Mesenchymal stem cell (in vitro differentiated cells and primary cell): ENCODE measurements around the gene CDH1.

Experiments
- DNase-seq: peaks from one replicate; pipeline ENCODE4 v3.0.0-alpha.2; 2013
- H2AFZ ChIP-seq: one replicate; pipeline ENCODE4 v1.6.1; 2013; ENCODE audit warnings: low read depth, mild to moderate bottlenecking, control low read depth, inconsistent platforms, low read length, moderate library complexity
- H2AK5ac ChIP-seq: 2 replicates; pipeline ENCODE4 v1.6.1; 2013; ENCODE audit warnings: low read length, moderate library complexity, mild to moderate bottlenecking, inconsistent platforms; ENCODE audit not compliant: severe bottlenecking
- H2BK120ac ChIP-seq: one replicate; pipeline ENCODE4 v1.6.1; 2013; ENCODE audit warnings: low read depth, mild to moderate bottlenecking, inconsistent platforms, low read length, moderate library complexity
- H2BK12ac ChIP-seq, 2 experiments: one replicate each; pipeline ENCODE4 v1.6.1; 2013; ENCODE audit warnings: inconsistent platforms in 2 of 2, low read length in 2 of 2, mild to moderate bottlenecking in 2 of 2, moderate library complexity in 2 of 2, control low read depth in 1 of 2
- H2BK15ac ChIP-seq: one replicate; pipeline ENCODE4 v1.6.1; 2013; ENCODE audit warnings: mild to moderate bottlenecking, low read depth, inconsistent platforms; ENCODE audit not compliant: poor library complexity, severe bottlenecking
- H2BK5ac ChIP-seq: 2 replicates; pipeline ENCODE4 v1.6.1; 2013; ENCODE audit warnings: low read depth, mild to moderate bottlenecking, low read length, control low read depth, inconsistent platforms; ENCODE audit not compliant: poor library complexity, severe bottlenecking
- H3K14ac ChIP-seq, 2 experiments: one replicate each; pipeline ENCODE4 v1.6.1; 2013; ENCODE audit warnings: inconsistent platforms in 2 of 2, low read length in 2 of 2, control low read depth in 1 of 2, mild to moderate bottlenecking in 1 of 2, moderate library complexity in 1 of 2
- H3K18ac ChIP-seq, 2 experiments: one replicate each; pipeline ENCODE4 v1.6.1; 2013; ENCODE audit warnings: inconsistent platforms in 2 of 2, low read length in 2 of 2, control low read depth in 1 of 2, low read depth in 1 of 2, mild to moderate bottlenecking in 1 of 2
- H3K23ac ChIP-seq, 2 experiments: one replicate each; pipeline ENCODE4 v1.6.1; 2013; ENCODE audit warnings: inconsistent platforms in 2 of 2, low read length in 2 of 2, mild to moderate bottlenecking in 2 of 2, moderate library complexity in 2 of 2, control low read depth in 1 of 2
- H3K27ac ChIP-seq: 2 replicates; pipeline ENCODE4 v1.5.1; 2013; ENCODE audit warnings: mild to moderate bottlenecking, moderate library complexity, low read length, control low read depth, inconsistent platforms; ENCODE audit not compliant: poor library complexity, severe bottlenecking
- H3K27me3 ChIP-seq, 2 experiments: 2 replicates each; pipeline versions ENCODE4 v1.6.1 to v1.7.0; 2013; ENCODE audit warnings: low read length in 2 of 2, mild to moderate bottlenecking in 2 of 2, moderate library complexity in 2 of 2, control low read depth in 1 of 2, inconsistent platforms in 1 of 2; ENCODE audit not compliant: control insufficient read depth in 1 of 2, insufficient read depth in 1 of 2
- H3K36me3 ChIP-seq, 2 experiments: 2 replicates each; pipeline versions ENCODE4 v1.6.1 to v1.7.0; 2013; ENCODE audit warnings: low read length in 2 of 2, control low read depth in 1 of 2, inconsistent platforms in 1 of 2, low read depth in 1 of 2, mild to moderate bottlenecking in 1 of 2; ENCODE audit not compliant: insufficient read depth in 2 of 2, control insufficient read depth in 1 of 2
- H3K4ac ChIP-seq, 2 experiments: one replicate each; pipeline ENCODE4 v1.6.1; 2013; ENCODE audit warnings: inconsistent platforms in 2 of 2, low read length in 2 of 2, mild to moderate bottlenecking in 2 of 2, moderate library complexity in 2 of 2, control low read depth in 1 of 2, low read depth in 1 of 2
- H3K4me1 ChIP-seq: 2 replicates; pipeline ENCODE4 v1.6.1; 2013; ENCODE audit warnings: low read depth, low read length, control low read depth; ENCODE audit not compliant: control insufficient read depth, insufficient read depth
- H3K4me2 ChIP-seq: 2 replicates; pipeline ENCODE4 v1.6.1; 2013; ENCODE audit warnings: low read length, mild to moderate bottlenecking, inconsistent platforms; ENCODE audit not compliant: poor library complexity, severe bottlenecking
- H3K4me3 ChIP-seq, 2 experiments: 2 replicates each; pipeline versions ENCODE4 v1.5.1 to v1.7.0; 2013; ENCODE audit warnings: low read length in 2 of 2, mild to moderate bottlenecking in 2 of 2, control low read depth in 1 of 2, low read depth in 1 of 2; ENCODE audit not compliant: insufficient read depth in 1 of 2
- H3K79me1 ChIP-seq: replicated peaks from 2 replicates; pipeline ENCODE4 v1.6.1; 2013; ENCODE audit warnings: mild to moderate bottlenecking, control low read depth, low read length, inconsistent platforms; ENCODE audit not compliant: poor library complexity, severe bottlenecking
- H3K9ac ChIP-seq: 2 replicates; pipeline ENCODE4 v1.7.0; 2013; ENCODE audit warnings: mild to moderate bottlenecking, low read length, moderate library complexity
- H3K9me3 ChIP-seq: 2 replicates; pipeline ENCODE4 v1.7.0; 2013; ENCODE audit warnings: mild to moderate bottlenecking, low read length; ENCODE audit not compliant: control insufficient read depth
- H4K8ac ChIP-seq: one replicate; pipeline ENCODE4 v1.6.1; 2013; ENCODE audit warnings: inconsistent platforms, mild to moderate bottlenecking, low read length, moderate library complexity
- H4K91ac ChIP-seq: one replicate; pipeline ENCODE4 v1.6.1; 2013; ENCODE audit warnings: mild to moderate bottlenecking, low read length, inconsistent platforms
- WGBS: methylation state at CpG from one replicate; pipeline ENCODE4 v1.1.7; 2013; ENCODE audit warnings: mixed read lengths; 5-methylcytosine and 5-hydroxymethylcytosine counted together

The CDH1 gene

DNA sequence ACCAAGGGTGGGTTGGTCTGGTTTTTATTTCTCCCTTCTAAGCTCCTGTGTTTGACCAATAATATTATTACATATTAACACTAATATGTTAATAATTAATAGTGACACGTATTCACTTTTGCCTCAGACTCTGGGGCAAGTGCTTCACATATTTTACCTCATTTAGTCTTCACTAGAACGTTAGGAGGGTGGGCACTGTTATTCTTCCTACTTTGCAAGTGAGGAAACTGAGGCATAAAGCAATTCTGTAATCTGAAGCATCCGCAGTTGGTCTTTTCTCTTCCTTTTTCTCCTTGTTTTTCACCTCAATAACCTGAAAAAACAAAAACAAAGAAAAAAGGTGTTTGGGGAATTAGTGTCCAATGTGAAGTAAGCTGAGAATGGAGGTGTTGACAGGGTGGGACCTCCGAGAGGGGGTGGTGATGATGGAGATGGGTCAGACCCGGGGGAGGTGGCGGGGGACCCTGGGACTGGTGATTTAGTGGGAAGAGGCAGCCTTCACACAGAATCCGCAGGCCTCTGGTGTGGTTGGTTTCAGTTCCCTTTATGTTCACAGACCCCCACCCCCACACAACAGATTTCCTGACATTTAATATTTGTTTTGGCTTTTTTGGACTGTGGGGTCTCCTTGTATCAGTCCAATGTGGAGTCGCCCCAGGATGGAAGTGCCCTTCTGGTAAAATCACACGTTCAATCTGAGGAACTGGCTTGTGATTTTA, 3.7 kb downstream of the CDH1 start:
- H3K14ac ChIP-seq, result no peak overlapping the region
- no peaks in the 10 kb centered on the region for H3K79me1 ChIP-seq
- H3K27ac ChIP-seq, result peak overlapping the region; percentile 76
- no peak overlapping the region for H2BK120ac ChIP-seq
- no peak overlapping the region for H3K4me3 ChIP-seq
- peaks cover 43% of the 10 kb centered on the region for H3K4me1 ChIP-seq
- 90% methylated on average over 5 of the region's 9 CpGs for WGBS
- H3K27me3 ChIP-seq, result peaks cover 17 to 54% of the 10 kb centered on the region in 2 experiments
- H3K4ac ChIP-seq, result no peak overlapping the region
- no peaks in the 10 kb centered on the region for H3K36me3 ChIP-seq
- H2BK5ac ChIP-seq, result peak overlapping the region; percentile 93
- H3K18ac ChIP-seq, result no peak overlapping the region
- H4K8ac ChIP-seq, result no peak overlapping the region
- H2AK5ac ChIP-seq, result peak overlapping the region; percentile 91
- H3K23ac ChIP-seq, result no peak overlapping the region
- H2BK15ac ChIP-seq, result no peak overlapping the region
- no peak overlapping the region for H2BK12ac ChIP-seq
- no peak overlapping the region for H3K4me2 ChIP-seq
- no peak overlapping the region for H4K91ac ChIP-seq
- DNase-seq, result no peak
- no peaks in the 10 kb centered on the region for H3K9me3 ChIP-seq
- H2AFZ ChIP-seq, result no peak overlapping the region
- H3K9ac ChIP-seq, result no peak overlapping the region

DNA sequence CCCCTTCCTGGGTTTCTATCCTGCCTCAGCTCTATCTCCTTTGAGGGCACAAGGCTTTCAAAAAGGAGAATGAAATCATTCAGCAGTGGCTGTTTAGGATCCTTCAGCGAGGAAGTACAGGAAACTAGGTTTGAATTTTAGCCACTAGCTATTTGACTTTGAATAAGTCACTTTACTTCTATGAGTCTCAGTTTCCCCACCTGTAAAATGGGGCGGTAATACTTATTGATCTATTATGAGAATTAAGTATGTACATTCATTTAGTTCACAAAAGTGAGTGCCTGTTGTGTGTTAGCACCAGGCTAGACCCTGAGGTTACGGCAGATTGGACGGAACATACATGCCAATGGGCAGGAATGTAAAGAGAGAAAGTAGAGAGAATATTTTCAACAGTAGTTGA, 6.6 kb downstream of the CDH1 start:
- Histone ChIP-seq H3K14ac (no peak overlapping the region), H3K4ac (no peak overlapping the region), H2BK5ac (no peak overlapping the region), H3K27me3 (peaks cover 0 to 42% of the 10 kb centered on the region in 2 experiments), H2BK12ac (no peak overlapping the region), H3K18ac (no peak overlapping the region), H3K9ac (no peak overlapping the region), H3K36me3 (no peaks in the 10 kb centered on the region), H3K9me3 (no peaks in the 10 kb centered on the region), H3K79me1 (no peaks in the 10 kb centered on the region), H2AFZ (no peak overlapping the region), H4K8ac (no peak overlapping the region), H4K91ac (no peak overlapping the region), H3K23ac (no peak overlapping the region), H3K4me3 (no peak overlapping the region), H3K4me2 (no peak overlapping the region), H2BK15ac (no peak overlapping the region), H2BK120ac (no peak overlapping the region), H2AK5ac (peak overlapping the region; percentile 9), H3K27ac (no peak overlapping the region), H3K4me1 (peaks cover 32% of the 10 kb centered on the region)
- 91% methylated on average over 3 of the region's 4 CpGs for WGBS
- no peak for DNase-seq

DNA sequence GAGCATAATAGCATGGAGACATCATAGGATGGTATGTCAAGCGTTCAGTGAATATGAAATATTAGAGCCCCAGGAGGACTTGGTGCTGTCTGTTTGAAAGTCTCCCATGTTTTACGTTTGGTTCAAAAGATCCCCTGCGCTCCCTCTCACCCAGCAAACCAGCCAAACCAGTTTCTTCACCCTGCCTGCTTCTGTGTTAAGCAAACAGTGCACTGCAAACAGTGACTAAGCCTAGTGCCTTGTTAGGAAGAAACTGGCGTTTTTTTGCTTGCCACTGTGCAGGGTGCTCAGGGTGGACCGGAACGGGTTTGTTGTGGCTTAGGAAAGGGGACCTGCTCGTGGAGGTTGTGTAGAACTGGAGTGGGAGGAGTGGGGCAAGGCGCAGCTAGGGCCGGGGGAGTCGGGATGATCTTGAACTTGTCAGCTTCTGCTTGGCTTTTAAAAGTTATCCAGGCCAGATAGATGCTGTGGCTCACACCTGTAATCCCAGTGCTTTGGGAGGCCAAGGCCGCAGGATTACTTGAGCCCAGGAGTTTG, 7.7 kb downstream of the CDH1 start:
- Histone ChIP-seq H3K9ac (no peak overlapping the region), H3K27ac (no peak overlapping the region), H3K4me3 (no peak overlapping the region), H2BK12ac (no peak overlapping the region), H2AK5ac (no peak overlapping the region), H2AFZ (no peak overlapping the region), H3K79me1 (no peaks in the 10 kb centered on the region), H3K14ac (no peak overlapping the region), H4K91ac (no peak overlapping the region), H3K23ac (no peak overlapping the region), H2BK15ac (no peak overlapping the region), H3K27me3 (peaks cover 0 to 52% of the 10 kb centered on the region in 2 experiments), H2BK120ac (no peak overlapping the region), H3K18ac (no peak overlapping the region), H4K8ac (no peak overlapping the region), H3K4me2 (no peak overlapping the region), H2BK5ac (no peak overlapping the region), H3K36me3 (no peaks in the 10 kb centered on the region), H3K9me3 (no peaks in the 10 kb centered on the region), H3K4me1 (peaks cover 29% of the 10 kb centered on the region), H3K4ac (no peak overlapping the region)
- WGBS, result 69% methylated on average over 11 of the region's 11 CpGs
- DNase-seq, result no peak

DNA sequence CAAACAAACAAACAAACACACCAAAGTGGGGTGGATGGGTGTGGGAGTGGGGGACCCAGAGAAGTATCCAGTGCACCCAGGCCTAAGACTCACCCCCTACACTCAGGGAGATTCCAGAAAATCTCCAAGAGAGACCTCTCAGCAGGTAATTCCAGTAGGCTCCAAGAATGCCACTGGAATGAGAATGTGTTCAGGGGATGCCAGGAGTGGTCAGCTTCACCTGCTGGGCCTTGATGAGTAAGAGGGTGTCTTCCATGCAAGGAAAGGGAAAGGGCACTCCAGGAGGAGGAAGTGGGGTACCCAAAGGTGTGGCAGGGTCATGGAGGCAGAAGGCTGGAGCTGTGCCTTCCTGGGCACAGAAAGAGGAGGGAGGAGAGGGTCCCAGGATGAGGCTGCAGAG, 9.9 kb downstream of the CDH1 start:
- H2AK5ac ChIP-seq, result peak overlapping the region; percentile 55
- H2BK15ac ChIP-seq, result no peak overlapping the region
- peaks cover 0 to 55% of the 10 kb centered on the region in 2 experiments for H3K27me3 ChIP-seq
- H3K23ac ChIP-seq, result no peak overlapping the region
- H3K14ac ChIP-seq, result no peak overlapping the region
- H3K27ac ChIP-seq, result no peak overlapping the region
- no peak overlapping the region for H4K8ac ChIP-seq
- no peak overlapping the region for H3K4me2 ChIP-seq
- H3K4me1 ChIP-seq, result peaks cover 18% of the 10 kb centered on the region
- no peak overlapping the region for H3K4ac ChIP-seq
- no peaks in the 10 kb centered on the region for H3K36me3 ChIP-seq
- no peak for DNase-seq
- H2BK120ac ChIP-seq, result no peak overlapping the region
- no peak overlapping the region for H3K18ac ChIP-seq
- H2BK5ac ChIP-seq, result no peak overlapping the region
- H3K9me3 ChIP-seq, result no peaks in the 10 kb centered on the region
- H2AFZ ChIP-seq, result no peak overlapping the region
- H2BK12ac ChIP-seq, result no peak overlapping the region
- H4K91ac ChIP-seq, result no peak overlapping the region
- no peak overlapping the region for H3K4me3 ChIP-seq
- H3K9ac ChIP-seq, result no peak overlapping the region
- H3K79me1 ChIP-seq, result no peaks in the 10 kb centered on the region
